Kasumi-1 (cell line): ENCODE results near the gene ZNF605.
"Not testable (repeated sequence)": the region's sequence is repeated elsewhere in the genome, so short reads cannot be mapped to it uniquely, and the experiment has no call there.

ENCODE experiments used
- DNase-seq, 2 experiments: peaks; one replicate each; lab custom pipeline; 2025; lab: John Stamatoyannopoulos, UW

The ZNF605 gene

GRCh38 chr12:132956011-132956788 is at the start of gene ZNF605:
ZNF605 (minus strand) TSS chr12:132956306; CDS start chr12:132945635, 10,671 bp downstream.
- DNase-seq, result peak; percentile 84 to 86

DNA sequence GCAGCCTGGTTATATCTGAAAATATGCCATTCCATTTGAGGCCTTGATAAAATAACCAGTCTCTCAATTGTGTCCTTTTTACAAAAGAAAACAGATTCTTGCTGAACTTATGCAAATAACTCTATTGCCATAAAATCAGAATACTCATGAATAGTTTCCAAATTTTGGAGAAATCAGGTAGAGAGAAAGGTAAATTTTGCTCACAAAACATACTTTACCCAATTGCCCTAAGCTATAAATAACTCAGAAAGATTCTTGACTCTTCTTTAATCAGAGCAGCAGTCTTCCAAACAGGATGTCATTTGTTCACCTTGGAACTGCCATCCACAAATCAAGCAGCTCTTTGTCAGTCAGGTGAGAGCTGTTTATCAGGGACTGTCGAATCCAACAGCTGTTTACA is 42.6 kb upstream of the ZNF605 start:
- no peak for DNase-seq

- peak in 1 of 2 experiments; percentile 16 for DNase-seq
These were observed 30.7 kb upstream of the ZNF605 start for GRCh38 chr12:132986885-132987225.

DNA sequence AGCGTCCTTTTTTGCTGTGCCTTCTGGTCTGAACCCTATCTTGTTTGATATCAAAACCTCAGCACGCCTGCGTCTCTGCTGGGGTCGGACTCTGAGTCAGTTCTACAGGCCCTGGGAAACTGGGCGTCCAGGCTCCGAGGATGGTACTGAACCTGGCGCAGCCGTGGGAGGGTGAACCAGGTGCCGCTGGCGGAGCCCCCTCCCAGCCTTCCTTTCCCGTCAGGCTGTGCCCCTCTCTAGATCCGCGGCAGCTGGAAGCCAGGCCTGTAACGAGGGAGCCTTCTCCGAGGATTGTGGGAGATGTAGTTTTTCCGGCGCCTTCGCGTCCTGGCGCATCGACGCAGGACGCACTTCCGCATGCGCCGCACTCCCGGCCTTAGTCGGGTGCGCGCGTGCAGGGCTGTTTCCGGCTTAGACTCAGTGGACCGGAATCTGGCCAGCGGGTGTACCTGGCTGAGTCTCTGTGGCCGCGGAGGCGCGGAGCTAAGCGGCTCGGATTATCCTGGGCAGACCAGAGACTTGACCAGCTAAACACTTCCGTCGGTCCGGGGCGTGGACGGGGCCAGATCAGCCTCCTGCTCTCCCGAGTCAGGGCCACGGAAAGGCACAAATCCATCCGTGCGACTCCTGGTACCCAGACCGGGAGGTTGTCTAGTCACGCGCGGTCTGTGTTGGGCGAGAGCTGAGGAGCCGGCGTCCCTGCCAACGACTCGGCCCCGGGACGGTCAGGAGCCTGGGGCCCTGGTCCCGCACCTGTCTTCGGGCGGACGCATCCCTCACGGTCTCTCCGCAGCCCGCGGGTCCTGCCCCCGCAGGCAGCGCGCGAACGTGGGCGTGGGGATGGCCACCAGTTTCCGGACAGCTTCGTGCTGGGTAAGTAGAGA is 30.1 kb upstream of the ZNF605 start, which contains the start of gene ZNF26:
ZNF26 (plus strand) TSS at position 367 of the 884 bp plus-strand sequence; CDS start at position 841, 474 bp downstream.
- peak; percentile 93 for DNase-seq

GRCh38 chr12:132976870-132977269 is 20.8 kb upstream of the ZNF605 start:
- DNase-seq, result not testable (repeated sequence)

- DNase-seq, result no peak
These were observed 16.3 kb upstream of the ZNF605 start for GRCh38 chr12:132972374-132972773.

DNA sequence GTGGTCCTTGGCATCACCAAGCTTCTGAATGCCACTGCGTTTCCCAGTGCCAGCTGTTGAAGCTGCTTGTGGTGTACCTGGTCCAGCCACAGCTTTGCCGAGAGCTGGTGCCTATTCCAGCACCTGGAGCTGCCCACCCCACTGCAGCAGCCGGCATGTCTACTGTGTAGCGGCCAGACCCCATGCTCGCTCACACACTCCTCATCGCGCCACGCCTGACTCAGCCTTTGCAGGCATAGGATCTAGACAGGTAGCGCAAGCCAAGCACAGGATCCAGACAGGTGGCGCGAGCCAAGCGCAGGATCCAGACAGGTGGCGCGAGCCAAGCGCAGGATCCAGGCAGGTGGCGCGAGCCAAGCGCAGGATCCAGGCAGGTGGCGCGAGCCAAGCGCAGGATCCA is 11.6 kb upstream of the ZNF605 start:
- DNase-seq, result no peak

DNA sequence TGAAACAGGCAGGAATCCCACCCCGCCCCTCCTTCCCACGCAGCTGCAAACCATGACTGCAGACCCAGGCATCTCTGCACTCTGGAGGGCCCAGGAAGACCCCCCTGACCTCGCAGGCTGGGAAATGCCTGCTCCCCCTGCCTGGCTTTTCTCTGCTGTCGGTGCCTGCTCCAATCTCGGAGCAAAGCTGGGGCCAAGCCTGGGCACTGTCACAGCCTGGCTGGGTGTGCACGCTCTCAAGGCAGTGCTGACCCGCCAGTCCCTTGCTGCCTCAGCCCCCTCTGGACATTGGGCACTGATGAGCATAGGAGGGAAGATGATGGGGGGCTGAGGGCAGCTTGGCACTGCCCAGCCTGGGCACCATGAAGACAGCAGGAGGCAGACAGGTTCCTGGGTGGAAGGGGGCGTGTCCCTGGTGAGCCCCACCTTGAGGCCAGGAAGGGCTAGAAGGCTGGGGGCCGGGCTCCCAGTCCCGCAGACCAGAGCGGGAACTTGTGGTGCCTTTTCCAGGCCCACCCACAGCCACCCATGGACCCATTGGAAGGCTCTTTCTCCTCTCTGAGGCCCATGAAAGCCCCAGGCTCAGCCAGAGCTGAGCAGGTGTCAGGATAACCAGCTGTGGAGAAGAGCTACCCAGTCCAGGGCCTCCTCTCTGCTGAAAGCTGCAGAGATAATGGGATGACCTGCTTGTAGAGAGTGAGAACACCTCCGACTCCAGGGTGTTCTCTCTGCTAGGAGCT is 10.7 kb upstream of the ZNF605 start:
- no peak for DNase-seq

GRCh38 chr12:132965796-132966195 is 9.7 kb upstream of the ZNF605 start:
- DNase-seq, result no peak

GRCh38 chr12:132963947-132964346 is 7.8 kb upstream of the ZNF605 start:
- not testable (repeated sequence) for DNase-seq

DNA sequence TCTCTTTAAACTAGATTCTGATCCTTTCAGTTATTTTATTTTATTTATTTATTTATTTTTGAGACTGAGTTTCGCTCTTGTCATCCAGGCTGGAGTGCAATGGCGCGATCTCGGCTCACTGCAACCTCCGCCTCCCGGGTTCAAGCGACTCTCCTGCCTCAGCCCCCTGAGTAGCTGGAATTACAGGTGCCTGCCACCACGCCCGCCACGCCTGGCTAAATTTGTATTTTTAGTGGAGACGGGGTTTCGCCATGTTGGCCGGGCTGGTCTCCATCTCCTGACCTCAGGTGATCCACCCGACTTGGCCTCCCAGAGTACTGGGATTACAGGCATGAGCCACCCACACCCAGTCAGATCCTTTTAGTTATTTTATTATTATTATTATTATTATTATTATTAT is 5.7 kb upstream of the ZNF605 start:
- not testable (repeated sequence) for DNase-seq

DNA sequence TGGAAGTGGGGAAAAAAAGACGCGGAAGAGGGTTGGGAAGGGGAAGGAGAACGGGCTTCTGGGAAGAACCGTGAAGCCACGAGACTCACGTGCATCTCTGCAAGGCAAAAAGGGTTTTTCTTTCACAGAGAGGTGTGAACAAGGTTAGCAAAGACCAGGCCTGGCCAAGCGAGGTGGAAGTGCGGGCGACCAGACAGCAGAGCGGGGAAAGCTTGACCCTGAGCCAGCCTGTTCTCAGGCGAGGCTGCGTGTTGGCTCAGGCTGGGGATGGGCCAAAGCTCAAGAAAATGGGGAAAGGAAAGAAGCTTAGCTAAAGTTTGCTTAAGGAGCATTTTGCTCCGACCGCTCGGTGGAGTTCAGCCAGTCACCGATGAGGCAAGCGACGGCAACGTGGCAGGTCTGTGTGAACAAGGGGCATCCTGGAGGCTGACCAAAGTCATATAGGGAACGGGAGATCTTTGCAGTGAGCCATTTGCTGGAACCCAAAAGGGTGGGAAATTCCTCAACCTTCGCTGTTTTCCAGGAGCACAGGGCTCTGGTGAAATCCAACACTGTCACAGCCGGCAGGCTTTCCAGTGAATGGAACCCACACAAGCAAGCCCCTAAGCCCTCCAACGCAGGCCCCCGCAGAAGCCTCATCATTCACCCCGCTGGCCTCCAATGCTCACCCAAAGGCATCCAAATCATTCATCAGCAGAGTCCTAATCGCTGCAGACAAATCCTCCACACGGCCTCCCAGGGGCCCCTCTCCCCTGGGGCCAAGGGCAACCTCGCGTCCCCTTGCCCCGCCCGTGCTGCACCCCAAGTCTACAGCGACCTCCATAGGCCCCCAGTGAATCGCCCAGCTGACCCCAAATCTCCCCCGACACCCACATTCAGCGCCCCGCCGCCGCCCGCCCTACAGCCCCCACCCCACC is 754 bp downstream of the ZNF605 start:
- peak in 1 of 2 experiments; percentile 17 for DNase-seq

GRCh38 chr12:132954471-132955048 is 1.5 kb downstream of the ZNF605 start:
- DNase-seq, result no peak

- DNase-seq, result no peak
These were observed 2.3 kb downstream of the ZNF605 start for GRCh38 chr12:132953771-132954170.

DNA sequence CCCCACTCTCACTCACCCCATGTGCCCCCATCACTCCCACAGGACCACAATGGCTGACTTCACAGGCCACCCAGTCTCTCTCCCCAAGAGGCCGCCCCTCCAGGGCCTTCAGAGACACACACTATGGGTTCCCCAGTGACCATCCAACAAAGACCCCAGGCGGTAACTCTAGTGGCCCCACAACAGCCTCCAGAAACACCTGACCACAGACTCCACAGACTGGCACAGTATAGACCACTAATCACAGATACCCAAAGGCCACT is 3.0 kb downstream of the ZNF605 start:
- DNase-seq, result no peak

- DNase-seq, result no peak
These were observed 3.5 kb downstream of the ZNF605 start for GRCh38 chr12:132952371-132953162.

DNA sequence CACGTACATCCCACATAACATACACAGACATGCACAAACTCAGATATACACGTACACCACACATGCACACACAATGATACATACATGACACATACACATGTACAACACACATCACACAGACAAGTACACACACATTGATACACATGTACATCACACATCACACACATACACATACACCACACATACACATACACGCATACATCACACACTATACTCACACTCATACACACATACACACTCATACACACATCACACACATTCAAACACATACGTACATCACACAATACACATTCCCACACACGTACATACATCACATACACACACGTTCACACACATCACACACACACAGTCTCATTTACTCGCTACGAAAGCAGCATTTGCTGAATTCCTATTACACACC is 4.5 kb downstream of the ZNF605 start:
- no peak for DNase-seq

GRCh38 chr12:132950844-132951535 is 5.1 kb downstream of the ZNF605 start:
- DNase-seq, result no peak
